Fibroblast of peridontal ligament (primary cell): ENCODE measurements around the gene CHMP3.
A peak's percentile ranks its signal among the peaks of the same experiment; 100 is the strongest.
"Not testable (repeated sequence)": the region's sequence is repeated elsewhere in the genome, so short reads cannot be mapped to it uniquely, and the experiment has no call there.

Source experiments
- DNase-seq: peaks from one replicate; pipeline ENCODE4 v3.0.0-alpha.2; 2010; ENCODE audit errors: extremely low read depth

Gene CHMP3

DNA sequence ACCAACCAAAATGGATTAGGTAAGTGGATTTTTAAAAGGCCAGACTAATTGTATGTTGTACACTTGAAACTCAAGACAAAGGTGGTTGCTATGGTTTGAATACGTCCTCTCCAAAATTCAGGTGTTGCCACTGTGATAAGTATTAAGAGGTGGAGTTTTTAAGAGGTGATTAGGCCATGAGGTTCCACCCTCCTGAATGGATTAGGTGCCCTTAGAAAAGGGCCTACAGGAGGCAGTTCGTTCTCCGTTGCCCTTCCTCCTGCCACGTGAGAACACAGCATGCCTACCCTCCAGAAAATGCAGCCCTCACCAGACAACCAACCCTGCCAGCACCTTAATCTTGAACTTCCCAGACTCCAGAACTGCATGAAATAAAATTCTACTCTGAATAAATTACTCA lies 51.2 kb downstream of the CHMP3 start:
- DNase-seq = no peak

DNA sequence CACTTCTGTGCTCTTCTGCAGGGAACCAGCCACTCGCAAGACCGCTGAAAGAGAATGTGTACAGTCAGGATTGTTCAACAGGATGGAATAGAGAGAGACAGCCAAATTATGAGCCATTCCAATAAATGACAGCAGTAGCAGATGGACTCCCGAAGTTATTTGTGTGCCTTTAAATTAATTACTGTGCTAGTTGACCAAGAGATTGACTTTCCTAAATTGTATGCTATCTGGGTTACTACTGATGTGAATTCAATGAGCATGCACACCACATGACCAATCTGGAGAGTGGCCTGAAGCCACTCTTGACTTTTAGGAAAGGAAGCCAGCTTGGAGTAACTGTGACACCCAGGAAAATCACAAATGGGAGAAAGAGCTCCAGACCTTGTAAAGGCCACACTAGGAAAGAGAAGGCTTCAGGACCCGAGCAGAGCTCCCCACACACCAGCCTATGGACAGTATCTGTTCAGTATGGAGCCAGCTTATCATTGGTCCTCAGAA lies 52.8 kb downstream of the CHMP3 start:
- no peak for DNase-seq

DNA sequence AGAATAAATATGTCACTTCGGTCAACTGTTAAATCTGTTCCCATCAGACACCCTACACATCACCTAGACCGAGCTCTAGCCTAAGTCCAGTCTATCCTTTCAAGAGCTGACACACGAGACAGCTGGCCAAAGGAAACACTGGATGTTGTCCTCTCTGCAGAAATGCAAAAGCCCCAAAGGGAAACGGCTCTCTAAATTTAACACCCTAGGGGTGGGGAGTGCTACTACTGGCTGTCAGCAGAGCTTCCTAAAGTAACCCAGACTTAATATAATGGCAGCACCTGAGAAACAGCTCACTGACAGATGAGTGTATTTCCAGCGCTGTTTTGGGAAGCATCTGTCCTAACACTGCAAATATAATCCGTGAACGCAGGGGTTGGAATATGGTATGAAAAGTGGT lies 55.6 kb downstream of the CHMP3 start:
- no peak for DNase-seq

DNA sequence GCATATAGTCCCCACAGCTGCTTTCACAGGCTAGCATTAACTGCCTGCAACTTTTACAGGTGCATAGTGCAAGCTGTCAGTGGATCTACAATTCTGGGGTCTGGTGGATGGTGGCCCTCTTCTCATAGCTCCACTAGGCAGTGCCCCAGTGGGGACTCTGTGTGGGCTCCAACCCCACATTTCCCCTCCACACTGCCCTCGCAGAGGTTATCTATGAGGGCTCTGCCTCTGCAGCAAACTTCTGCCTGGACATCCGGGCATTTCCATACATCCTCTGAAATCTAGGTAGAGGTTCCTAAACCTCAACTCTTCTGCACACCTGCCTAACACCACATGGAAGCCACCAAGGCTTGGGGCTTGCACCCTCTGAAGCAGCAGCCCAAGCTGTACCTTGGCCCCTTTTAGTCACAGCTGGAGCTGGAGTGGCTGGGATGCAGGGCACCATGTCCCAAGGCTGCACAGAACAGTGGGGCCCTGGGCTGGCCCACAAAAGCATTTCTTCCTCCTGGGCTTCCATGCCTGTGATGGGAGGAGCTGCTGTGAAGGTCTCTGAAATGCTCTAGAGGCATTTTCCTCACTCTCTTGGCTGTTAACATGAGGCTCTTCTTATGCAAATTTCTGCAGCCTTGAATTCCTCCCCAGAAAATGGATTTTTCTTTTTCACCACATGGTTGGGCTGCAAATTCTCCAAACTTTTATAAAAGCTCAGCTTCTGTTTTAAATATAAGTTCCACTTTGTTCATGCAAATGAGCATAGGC lies 62.7 kb downstream of the CHMP3 start:
- no peak for DNase-seq

DNA sequence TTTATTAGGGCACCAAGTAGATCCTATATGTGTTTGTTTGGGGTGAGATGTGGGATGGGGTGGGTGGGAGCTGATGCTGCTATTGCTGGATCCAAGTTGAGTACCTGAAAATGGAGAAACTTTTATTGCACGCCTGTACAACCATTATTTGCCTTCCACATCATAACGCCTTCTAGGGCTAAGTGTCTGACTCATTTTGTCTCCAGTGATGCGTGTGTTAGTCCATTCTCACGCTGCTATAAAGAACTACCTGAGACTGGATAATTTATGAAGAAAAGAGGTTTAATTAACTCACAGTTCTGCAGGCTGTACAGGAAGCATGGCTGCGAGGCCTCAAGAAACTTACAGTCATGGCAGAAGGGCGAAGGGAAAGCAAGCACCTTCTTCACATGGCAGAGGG lies 63.9 kb downstream of the CHMP3 start:
- no peak for DNase-seq

DNA sequence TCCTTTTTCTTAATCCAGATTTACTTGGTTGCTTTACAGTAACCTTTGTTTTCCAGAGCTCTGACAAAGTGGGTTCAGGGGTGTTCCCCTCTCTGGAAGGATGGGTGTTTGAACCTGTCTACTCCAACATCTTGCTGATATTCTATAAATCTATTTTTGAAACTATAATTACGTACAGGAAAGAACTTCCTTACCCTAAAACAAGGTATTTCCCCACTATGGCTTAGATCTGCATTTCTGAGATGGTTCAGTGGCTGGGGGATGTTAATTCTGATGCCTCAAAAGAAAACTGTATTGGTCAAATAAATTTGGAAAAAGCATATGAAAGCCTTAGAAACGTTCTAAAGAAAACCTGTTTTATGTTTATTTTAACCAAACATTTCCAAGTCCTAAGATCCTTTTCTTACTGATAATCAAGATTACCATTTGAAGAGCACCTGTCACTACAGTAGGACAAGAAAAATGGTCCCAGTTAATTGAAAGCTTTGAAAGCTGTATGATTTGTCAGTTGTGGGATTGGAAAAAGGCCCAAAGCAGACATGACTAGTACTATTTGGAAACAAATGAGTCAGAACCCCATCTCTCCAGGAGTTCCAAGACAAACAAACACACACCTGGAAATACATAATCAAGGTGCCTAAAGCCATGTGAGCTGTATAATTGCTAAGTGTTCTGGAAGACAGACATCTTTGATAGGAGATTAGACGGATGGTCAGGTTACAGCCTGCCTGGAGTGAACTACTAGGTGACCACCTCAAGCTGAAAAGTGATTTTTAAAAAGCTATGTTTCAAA lies 64.6 kb downstream of the CHMP3 start:
- DNase-seq = no peak

DNA sequence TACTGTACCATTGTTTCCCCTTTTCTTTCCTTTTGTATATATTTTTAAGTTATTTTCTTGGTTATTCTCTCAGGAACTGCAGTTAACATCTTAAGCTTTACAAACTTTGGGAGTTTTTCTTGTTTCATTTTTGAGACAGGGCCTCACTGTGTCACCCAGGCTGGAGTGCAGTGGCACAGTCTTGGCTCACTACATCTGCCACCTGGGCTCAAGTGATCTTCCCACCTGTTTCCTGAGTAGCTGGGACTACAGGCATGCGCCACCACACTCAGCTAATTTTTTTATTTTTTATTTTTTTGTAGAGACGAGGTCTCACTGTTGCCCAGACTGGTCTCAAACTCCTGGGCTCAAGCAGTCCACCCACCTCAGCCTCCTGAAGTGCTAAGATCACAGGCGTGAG lies 66.9 kb downstream of the CHMP3 start:
- DNase-seq = not testable (repeated sequence)

DNA sequence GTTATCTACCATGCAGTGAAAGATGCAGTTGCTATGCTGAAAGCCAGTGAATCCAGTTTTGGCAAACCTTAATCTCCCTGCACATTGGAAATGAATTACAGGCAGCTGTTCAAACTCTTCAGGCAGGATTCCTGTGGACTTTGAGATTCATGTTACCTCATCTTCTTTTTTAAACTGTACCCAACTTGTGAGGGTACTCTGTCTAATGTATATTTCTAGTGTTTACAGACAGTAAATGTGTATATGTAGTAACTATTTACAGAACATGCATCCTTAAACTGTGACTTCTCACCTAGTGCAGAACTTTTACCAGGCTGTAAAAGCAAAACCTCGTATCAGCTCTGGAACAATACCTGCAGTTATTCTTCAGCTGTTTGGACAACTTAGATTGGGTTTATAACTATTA lies 71.2 kb downstream of the CHMP3 start:
- DNase-seq = no peak

DNA sequence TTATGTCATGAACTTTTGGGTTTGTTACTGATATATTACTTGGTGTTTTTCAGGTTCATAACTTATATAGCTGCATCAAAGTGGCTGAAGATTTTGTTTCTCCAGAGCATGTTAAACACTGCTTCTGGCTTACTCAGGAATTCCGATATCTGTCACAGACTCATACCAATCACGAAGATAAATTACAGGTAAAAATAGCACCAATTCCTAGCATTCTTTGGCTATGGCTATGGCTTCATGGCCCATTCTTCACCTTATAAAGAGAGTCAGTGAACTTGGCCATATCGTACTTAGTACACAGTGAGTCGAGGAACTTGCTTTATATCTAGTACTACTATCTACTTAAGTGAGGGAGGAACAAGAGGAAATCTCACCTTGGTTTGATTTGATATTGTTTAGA lies 72.2 kb downstream of the CHMP3 start:
- no peak for DNase-seq

DNA sequence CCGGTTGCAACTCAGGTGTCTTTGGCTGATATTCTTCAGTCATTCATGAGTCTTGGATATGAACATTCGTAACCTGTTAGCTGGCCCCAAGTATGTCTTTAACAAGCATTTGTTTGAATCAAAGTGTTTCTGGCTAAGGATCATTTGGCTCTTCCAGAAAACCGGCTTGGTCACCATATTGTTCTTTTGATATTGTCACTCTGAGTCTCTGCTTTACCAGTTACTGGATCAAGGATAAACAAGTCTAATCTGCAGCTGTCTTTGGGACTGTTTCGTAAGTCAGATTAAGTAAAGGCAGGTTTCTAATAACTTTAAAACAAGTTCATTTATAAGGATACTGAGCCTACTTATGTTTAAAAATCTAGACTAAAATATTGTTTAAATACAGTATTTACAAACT lies 73.0 kb downstream of the CHMP3 start:
- no peak for DNase-seq

DNA sequence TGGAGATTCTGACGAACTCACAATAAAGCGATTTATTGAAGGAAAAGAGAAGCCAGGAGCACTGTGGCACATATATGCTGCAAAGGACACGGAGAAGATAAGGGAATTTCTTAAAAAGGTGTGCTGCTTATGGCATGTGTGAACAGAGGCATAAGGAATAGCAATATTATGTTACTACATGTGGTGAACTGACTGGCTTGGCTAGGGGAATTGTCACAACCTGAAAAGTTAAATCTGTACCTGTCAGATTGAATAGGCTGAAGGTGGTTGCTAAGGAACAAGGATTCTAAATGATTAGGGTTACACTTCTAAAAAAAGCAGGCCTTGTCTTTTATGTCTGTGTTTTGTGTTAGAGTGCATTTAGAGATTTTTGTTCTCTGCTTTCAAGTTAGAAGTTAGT lies 73.7 kb downstream of the CHMP3 start:
- DNase-seq = no peak

DNA sequence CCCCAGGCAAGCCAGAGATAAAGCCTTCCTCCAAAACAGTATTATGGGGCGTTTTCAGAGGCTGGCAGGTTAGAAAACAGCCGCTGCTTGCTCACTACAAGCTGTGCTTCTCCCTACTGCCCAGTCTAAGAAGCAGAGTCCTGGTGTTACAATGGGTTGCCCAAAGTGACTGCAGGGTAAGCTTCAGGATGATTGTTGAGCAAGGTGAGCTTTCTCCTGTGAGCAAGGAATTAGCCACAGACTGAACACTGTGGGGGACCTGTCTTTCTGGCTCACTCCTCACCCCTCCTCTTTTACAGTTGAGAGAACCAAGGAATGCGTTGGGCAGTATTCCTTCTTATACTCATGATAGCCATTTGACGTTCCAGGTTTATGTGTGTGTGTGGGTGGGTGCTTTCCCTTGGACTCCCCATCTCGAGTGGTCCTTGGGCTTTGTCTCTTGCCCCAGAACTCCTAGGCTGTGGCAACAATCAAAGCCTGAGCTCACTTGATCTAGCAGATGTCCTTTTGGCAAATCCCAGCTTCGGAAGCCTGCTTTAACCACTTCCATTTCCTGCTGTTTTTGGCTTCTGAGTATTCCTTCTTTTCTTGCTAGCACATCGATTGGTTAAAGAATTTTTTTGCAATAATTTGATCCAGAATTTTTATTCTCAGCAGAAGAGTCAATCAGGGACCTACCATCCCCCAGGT lies 74.5 kb downstream of the CHMP3 start:
- DNase-seq = no peak

DNA sequence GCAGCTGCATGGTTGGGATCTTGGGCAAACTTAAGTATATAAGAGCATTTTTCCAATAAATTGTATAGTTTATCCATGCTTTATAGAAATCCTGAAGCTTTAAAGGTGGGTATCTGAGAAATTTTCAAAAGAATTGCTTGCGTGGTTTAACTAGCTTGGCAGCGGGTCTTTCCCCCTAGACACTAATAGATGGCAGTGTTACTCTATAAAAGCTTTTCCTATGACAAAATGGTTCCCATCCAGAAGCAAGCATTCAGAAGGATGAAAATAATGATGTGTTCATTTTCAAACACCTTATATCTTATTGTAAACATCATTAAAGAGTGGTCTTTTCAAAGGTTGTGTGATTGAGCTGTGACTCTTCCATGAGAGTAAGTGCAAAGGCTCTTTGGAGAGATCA lies 76.2 kb downstream of the CHMP3 start:
- DNase-seq = no peak

DNA sequence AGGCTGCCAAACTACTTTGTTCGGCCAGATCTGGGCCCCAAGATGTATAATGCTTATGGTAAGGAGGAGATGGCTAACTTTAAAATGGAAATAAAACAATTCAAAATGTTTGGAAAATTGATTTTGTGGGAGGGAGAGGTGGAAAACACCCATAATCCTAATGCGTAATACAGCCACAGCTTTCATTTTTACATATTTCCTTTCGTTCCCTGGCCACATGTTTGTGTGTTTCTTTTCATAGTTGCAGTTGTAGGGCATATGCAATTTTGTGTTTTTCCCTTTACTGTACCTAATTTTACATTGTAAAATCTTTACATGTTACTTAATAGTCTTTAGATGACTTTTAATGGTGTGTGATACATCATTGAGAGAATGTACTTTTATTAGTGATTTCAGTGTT lies 77.4 kb downstream of the CHMP3 start:
- DNase-seq = no peak

DNA sequence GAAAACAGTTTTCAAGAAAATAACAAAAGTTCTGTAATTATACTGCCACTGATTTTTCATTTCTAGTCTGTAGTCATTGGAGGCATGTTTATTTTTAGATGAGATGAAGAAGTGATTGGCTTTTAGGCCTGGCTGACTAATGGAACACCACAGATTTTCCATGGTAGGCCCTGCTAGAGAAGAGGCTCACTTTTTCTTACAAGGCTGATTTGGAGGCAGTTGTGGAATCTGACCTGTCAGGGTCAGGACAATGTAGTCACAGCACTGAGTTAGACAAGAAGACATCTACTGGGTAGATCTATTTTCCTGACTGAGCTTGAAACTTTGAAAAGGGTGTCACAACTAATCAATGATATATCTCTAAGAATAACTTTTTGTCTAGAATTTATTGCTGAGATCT lies 78.1 kb downstream of the CHMP3 start:
- no peak for DNase-seq

DNA sequence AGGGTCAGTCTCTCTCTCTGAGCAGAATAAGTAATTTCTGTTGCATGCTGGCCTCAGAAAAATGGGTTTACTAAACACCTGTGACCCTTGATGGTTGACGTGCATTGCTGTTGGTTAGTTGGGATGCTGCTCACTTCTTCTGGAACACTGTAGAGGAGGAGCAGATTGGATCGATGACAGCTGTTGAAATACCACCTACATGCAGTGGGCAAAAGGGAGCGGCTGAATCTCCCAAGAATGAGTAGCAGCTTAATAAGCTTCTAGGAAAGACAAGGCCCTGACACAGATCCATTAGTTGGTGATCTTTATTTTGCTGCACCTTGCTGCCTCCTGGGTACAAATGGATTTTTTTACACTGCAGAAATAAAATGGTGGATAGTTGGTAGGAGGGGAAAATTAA lies 78.9 kb downstream of the CHMP3 start:
- DNase-seq = no peak

DNA sequence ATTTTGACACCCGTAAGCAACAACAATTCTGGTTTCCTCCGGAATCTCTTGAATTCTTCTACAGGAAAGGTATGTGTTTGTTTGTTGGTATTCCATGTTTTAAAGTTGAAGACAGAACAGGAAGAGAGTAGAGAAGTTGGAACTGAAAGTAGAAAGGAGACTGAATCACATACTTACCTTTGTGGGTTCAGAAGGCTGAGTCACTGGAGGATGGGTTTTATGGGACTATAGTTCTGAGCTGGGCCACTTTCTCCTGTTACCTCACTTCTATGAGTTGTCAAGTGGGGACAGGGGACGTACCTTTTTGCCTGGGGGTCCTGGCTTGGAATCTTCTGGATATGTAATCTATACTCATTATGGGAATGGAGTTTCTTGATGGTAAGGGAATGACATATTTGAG lies 81.2 kb downstream of the CHMP3 start:
- DNase-seq = no peak

DNA sequence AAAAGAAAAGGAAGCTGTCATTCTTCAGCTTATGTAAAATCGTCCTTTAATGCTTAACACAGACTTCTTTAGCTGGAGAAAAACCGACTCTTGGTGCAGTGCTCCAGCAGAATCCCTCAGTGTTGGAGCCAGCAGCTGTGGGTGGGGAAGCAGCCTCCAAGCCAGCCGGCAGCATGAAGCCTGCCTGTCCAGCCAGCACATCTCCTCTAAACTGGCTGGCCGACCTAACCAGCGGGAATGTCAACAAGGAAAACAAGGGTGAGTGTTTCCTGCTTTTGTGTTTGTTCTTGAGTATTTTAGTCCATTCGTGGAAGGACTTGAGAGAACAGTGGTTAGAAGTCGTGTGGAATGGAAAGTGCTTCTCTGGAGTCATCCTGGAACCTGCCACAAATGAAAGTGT lies 83.1 kb downstream of the CHMP3 start:
- DNase-seq = no peak

DNA sequence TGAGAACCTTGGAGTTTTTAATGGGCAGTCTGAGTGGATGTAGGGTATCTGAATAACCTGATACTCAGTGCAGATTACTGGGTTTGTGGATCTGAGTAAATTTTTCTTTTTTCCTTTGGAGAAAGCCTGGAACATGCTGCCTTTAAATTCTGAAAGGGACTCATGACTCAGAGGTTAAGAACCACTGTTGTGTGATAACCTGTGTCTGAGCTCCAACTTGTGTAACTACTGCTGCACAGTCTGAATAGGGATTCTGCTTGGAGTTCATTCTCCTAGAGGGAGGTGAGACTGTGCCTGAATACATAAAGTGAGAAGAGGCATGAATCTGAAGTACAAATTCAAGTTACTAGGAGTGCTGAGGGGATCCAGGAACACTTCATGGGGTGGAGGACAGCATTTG lies 85.9 kb downstream of the CHMP3 start:
- DNase-seq = peak; percentile 33

DNA sequence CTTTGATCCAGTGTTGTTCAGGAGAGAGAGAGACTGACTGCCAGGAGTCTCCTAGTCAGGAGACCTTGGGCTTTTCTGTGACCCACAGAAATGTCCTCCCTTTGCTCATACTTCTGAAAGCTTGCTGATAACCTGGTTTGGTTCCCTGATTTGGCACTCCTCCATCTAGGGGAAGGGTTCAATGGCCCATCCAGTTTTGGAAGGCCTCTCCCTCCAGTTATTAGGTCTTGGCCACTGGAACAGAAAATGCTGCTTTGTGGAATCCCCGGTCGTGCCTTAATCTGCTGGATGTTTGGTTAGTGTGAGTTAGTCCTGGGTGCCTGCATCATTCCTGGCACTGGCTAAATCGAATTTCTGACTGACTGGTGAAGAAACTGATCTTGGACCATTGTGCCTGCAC lies 86.3 kb downstream of the CHMP3 start:
- DNase-seq = no peak

DNA sequence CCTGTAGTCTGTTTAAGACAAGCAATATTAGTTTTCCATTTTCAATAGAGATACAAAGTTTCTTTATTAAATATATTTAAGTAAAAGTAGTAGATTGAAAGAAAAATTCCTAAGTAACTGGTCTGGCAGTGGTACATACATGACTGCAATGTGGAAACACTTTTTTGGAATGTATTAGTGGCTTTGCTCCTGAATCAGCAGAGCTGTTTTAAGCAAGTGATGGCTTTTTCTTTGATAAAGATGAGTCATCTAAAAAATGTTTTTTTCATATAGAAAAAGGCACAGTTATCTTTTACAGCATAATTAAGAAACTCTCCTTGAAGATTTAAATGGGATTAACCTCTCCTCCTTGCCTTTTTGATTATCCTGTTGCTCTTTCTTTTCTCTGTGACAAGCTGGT lies 87.2 kb downstream of the CHMP3 start:
- peak; percentile 82 for DNase-seq

DNA sequence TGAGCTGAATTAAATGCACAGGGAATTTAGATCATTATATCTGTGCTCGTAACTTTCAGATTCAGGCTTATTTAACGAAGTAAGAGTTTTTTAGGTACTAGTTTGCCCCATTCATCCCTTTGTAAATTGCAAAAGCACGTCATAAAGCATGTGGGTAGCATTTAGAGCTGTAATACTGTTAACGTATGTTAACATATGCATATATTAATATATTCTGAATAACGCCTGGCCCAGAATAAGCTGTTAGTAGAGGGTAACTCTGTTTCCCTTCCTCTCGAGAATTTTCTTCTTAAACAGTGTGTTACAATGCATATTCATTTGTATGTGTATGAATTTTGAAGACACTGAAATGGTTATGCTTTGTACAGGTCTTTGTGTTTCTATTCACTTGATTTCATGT lies 91.6 kb downstream of the CHMP3 start:
- no peak for DNase-seq

DNA sequence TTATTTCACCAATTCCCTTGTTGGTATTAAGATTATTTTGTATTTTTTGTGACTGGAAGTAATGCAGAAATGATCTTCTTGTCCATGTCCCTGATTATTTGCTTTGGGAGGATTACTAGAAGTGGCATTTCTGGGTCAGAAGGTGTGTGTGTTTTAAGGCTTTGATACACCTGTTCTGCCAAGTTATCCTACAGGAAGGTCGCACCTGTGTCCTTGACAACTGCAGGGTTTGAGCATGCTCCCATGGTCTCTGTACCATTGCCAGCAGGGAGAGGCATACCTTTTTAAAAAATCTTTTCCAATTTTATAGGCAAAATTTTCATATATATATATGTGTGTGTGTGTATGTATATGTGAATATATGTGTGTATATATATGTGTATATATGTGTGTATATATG lies 92.4 kb downstream of the CHMP3 start:
- DNase-seq = no peak
